Measurements from ENCODE around the gene CPSF3. TPM values are rescaled to one million over a fixed set of nuclear protein-coding genes. Genes with fewer than 3 reads are reported as not detected.
A peak's percentile ranks its signal among the peaks of the same experiment; 100 is the strongest.

The CPSF3 gene
- polyA plus RNA-seq, 2 of the 4 experiments (the other 2 are of a cell fraction) = 63.4 to 77.2 TPM

DNA sequence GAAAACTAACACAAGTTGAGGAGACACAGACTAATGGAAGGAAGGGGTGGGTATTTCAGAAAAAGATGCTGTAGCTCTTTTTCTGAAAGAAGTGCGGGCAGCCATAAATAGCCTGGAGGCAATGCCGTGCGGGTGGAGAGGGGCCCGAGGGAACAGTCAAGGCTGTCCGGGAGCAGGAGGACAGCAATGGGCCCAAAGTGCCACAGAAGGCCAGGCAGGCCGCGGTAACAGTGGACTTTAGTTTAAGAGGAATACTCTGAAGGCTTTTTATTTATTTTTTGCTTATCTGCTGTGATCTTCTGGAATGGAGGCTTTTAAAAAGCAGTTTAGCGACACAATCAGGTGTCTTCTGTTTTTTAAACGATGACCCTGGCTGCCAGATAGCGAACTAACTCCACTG is 3.0 kb upstream of the CPSF3 start:
- DNase-seq (ENCODE audit: low read depth in 1 of 2, low spot score in 1 of 2) (no peak), ATAC-seq (no peak), FAIRE-seq (no peak)
- Histone ChIP-seq H3K9me3 (no peaks in the 10 kb centered on the region), H3K4me1 (peaks cover 19% of the 10 kb centered on the region), H3K27ac (no peak overlapping the region), H3K4me3 (no peak overlapping the region), H3K4me2 (no peak overlapping the region)
- CTCF ChIA-PET = interaction anchor here (1.7 kb wide), 1 partner anchor 19 kb away, joined by 4 read pairs; no protein-coding TSS in a partner anchor
- TF ChIP-seq CBX2 (IDR thresholded peaks at IDR 0.05; ENCODE audit: borderline replicate concordance, low read depth) (no peak), NR3C1 (IDR thresholded peaks at IDR 0.05) (no peak), NFE2L2 (conservative IDR thresholded peaks at IDR 0.05; ENCODE audit: low read length) (no peak), POLR2A (IDR thresholded peaks at IDR 0.05; ENCODE audit: low read length) (no peak), RARB (CRISPR knock-in tag; IDR thresholded peaks at IDR 0.05) (no peak), HEYL (CRISPR knock-in tag; IDR thresholded peaks at IDR 0.05) (no peak), SMC3 (IDR thresholded peaks at IDR 0.05) (no peak), JUNB (IDR thresholded peaks at IDR 0.05) (no peak), MAZ (IDR thresholded peaks at IDR 0.05; ENCODE audit: borderline replicate concordance, low read depth, low read length) (no peak), HOXB5 (CRISPR knock-in tag; IDR thresholded peaks at IDR 0.05) (no peak), FOXS1 (CRISPR knock-in tag; IDR thresholded peaks at IDR 0.05) (no peak)
- TF ChIP-seq, protein P1, sequence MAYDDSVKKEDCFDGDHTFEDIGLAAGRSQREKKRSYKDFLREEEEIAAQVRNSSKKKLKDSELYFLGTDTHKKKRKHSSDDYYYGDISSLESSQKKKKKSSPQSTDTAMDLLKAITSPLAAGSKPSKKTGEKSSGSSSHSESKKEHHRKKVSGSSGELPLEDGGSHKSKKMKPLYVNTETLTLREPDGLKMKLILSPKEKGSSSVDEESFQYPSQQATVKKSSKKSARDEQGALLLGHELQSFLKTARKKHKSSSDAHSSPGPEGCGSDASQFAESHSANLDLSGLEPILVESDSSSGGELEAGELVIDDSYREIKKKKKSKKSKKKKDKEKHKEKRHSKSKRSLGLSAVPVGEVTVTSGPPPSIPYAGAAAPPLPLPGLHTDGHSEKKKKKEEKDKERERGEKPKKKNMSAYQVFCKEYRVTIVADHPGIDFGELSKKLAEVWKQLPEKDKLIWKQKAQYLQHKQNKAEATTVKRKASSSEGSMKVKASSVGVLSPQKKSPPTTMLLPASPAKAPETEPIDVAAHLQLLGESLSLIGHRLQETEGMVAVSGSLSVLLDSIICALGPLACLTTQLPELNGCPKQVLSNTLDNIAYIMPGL (CRISPR knock-in tag; IDR thresholded peaks at IDR 0.05; ENCODE audit: borderline replicate concordance) = no peak
- POLR2A ChIA-PET = no interaction called here
- WGBS (ENCODE audit: missing lambda C conversion rate) = 94% methylated on average over 10 of the region's 10 CpGs

DNA sequence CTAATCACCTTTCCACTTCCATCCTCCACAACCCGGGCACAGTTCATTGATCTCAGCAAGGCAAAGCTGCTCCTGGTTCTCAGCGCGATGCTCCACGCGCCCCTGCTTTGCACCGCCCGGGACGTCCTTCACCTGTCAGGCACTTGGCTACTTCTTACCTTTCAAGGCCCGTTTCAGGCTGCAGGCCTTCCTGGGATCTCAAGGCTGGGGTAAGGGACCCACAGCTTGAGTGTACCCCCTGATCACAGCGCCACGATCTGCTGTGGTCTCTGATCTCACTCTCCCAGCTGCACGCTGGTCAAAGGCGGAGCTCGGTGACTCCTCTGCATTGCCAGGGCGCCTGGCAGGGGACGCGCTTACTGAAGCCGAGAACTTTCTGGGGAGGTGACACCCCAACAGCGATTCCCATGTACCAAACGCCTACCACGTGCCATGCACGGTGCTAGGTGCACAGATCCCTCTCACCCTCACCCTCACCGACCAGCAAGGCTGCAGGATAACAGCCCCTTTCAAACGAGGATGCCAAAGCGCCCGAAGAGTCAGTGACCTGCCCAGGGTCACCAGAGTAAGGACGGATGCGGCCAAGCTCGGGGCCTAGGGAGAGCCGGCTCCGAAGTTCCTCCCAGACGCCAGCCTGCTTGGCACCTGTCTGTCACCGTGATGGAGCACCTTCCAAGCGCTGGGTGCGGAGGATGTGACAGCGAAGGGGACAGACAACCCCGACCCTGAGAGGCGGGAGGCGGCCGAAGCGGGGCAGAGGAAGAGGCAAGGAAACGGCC is 944 bp upstream of the CPSF3 start:
- 7% methylated on average over 36 of the region's 42 CpGs for WGBS (ENCODE audit: missing lambda C conversion rate)
- FAIRE-seq = no peak

DNA sequence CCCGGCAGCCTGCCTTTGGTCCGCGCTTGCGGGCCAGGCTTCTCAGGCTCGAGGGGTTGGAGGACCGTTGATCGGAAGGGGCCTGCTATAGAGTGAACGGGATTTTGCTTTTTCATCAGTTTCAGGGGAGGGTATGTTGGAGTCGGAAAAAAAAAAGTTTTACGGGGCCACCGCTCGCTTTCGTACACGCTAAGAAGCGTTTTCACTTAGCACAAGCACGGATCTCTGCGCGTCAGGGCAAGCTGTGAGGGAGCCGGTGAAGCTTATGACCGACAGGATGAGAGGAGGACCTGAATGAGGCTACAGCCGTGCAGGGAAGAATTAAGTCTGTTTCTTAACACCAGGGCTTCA is 443 bp downstream of the CPSF3 start:
- FAIRE-seq (no peak), DNase-seq (ENCODE audit: low read depth in 1 of 2, low spot score in 1 of 2) (peak in 1 of 2 experiments; percentile 21), ATAC-seq (peak; percentile 2; a peak in 2 of 6 replicates)
- Histone ChIP-seq H3K4me2 (peak overlapping the region; percentile 92), H3K4me1 (peaks cover 19% of the 10 kb centered on the region), H3K9me3 (no peaks in the 10 kb centered on the region), H3K27ac (peak overlapping the region; percentile 94 to 98), H3K4me3 (peak overlapping the region; percentile 81)
- under 1% methylated on average over 21 of the region's 21 CpGs for WGBS (ENCODE audit: missing lambda C conversion rate)
- TF ChIP-seq TP53 (CRISPR knock-in tag; IDR thresholded peaks at IDR 0.05) (no peak), ZSCAN20 (CRISPR knock-in tag; IDR thresholded peaks at IDR 0.05) (no peak), PHF8 (IDR thresholded peaks at IDR 0.05; ENCODE audit: borderline replicate concordance, low read depth) (peak; percentile 32; the same call in 1 of the 2 replicates), KDM1A (IDR thresholded peaks at IDR 0.05; ENCODE audit: low read depth) (no peak), KDM5A (IDR thresholded peaks at IDR 0.05) (peak; percentile 24; the same call in 1 of the 2 replicates), EHF (CRISPR knock-in tag; IDR thresholded peaks at IDR 0.05) (no peak), POLR2A (IDR thresholded peaks at IDR 0.05; ENCODE audit: low read length) (no peak), EP300 (IDR thresholded peaks at IDR 0.05) (peak in 1 of 2 experiments; percentile 14; a peak in 1 of 5 replicates)
- ChIA-PET CTCF (interaction anchor here (0.9 to 4.1 kb wide), 6 partner anchors 18 to 281 kb away, joined by 3 to 28 read pairs (median 6); no protein-coding TSS in a partner anchor), POLR2A (interaction anchor here (0.6 to 2.1 kb wide), 4 partner anchors 11 to 136 kb away, joined by 3 to 7 read pairs (median 4); no protein-coding TSS in a partner anchor)

More for the DNA sequence above, 944 bp upstream of the CPSF3 start:
- H3K9me3 ChIP-seq = no peaks in the 10 kb centered on the region
- peak overlapping the region; percentile 94 to 98 for H3K27ac ChIP-seq
- DNase-seq (ENCODE audit: low read depth in 1 of 2, low spot score in 1 of 2) (peak; percentile 38 to 71), ATAC-seq (peak; percentile 54 to 58)
- H3K4me2 ChIP-seq = peak overlapping the region; percentile 88
- TF ChIP-seq, protein P2, sequence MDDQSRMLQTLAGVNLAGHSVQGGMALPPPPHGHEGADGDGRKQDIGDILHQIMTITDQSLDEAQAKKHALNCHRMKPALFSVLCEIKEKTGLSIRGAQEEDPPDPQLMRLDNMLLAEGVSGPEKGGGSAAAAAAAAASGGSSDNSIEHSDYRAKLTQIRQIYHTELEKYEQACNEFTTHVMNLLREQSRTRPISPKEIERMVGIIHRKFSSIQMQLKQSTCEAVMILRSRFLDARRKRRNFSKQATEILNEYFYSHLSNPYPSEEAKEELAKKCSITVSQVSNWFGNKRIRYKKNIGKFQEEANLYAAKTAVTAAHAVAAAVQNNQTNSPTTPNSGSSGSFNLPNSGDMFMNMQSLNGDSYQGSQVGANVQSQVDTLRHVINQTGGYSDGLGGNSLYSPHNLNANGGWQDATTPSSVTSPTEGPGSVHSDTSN (IDR thresholded peaks at IDR 0.05) = peak; percentile 85
- TF ChIP-seq, protein P3, sequence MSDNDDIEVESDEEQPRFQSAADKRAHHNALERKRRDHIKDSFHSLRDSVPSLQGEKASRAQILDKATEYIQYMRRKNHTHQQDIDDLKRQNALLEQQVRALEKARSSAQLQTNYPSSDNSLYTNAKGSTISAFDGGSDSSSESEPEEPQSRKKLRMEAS (IDR thresholded peaks at IDR 0.05) = peak; percentile 89
- TF ChIP-seq RARB (CRISPR knock-in tag; IDR thresholded peaks at IDR 0.05) = no peak
- TF ChIP-seq KDM1A (IDR thresholded peaks at IDR 0.05; ENCODE audit: low read depth) = no peak
- no peak for TF ChIP-seq HEYL (CRISPR knock-in tag; IDR thresholded peaks at IDR 0.05)
- TF ChIP-seq JUNB (IDR thresholded peaks at IDR 0.05) = 0 out of 2 replicates have a peak, but pooled peaks have one; percentile 11
- TF ChIP-seq CHD4 (IDR thresholded peaks at IDR 0.05; ENCODE audit: borderline replicate concordance) = no peak
- TF ChIP-seq, protein P4, sequence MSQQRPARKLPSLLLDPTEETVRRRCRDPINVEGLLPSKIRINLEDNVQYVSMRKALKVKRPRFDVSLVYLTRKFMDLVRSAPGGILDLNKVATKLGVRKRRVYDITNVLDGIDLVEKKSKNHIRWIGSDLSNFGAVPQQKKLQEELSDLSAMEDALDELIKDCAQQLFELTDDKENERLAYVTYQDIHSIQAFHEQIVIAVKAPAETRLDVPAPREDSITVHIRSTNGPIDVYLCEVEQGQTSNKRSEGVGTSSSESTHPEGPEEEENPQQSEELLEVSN (IDR thresholded peaks at IDR 0.05; ENCODE audit: borderline replicate concordance, low read depth) = peak; percentile 66; the same call in 1 of the 2 replicates
- peak; percentile 65; the same call in 1 of the 2 replicates for TF ChIP-seq HOXB5 (CRISPR knock-in tag; IDR thresholded peaks at IDR 0.05)
- H3K4me3 ChIP-seq = peak overlapping the region; percentile 81
- ChIA-PET CTCF (interaction anchor here (0.6 to 4.1 kb wide), 16 partner anchors 9 to 557 kb away, joined by 3 to 28 read pairs (median 5); no protein-coding TSS in a partner anchor), POLR2A (interaction anchor here (0.6 to 2.1 kb wide), 8 partner anchors 13 to 214 kb away, joined by 3 to 11 read pairs (median 3); partner anchors contain the start of genes ADAM17 and YWHAQ)
- H3K4me1 ChIP-seq = peaks cover 19% of the 10 kb centered on the region

Measured in A549 (cell line).